ENCODE data around the gene CLMP. TPM values are rescaled to one million over a fixed set of nuclear protein-coding genes. Genes with fewer than 3 reads are reported as not detected.

The CLMP gene
- total and polyA plus RNA-seq, 2 donors (not counting 3 experiments of a cell fraction or from before 2014, with no cell fraction given): 0.03 to 0.18 TPM

- Histone ChIP-seq H2AFZ (ENCODE audit: low read depth, low read length) (no peak overlapping the region), H3K4me1 (ENCODE audit: control insufficient read depth, extremely low read depth, insufficient read depth, low read length) (no peaks in the 10 kb centered on the region), H3K4me3 (replicated peaks in 1 of 3; ENCODE audit: insufficient read depth in 1 of 3, low read depth in 1 of 3, low read length in 3 of 3) (no peak overlapping the region), H3K79me2 (ENCODE audit: control insufficient read depth, insufficient read depth, low read length) (no peaks in the 10 kb centered on the region), H3K9ac (replicated peaks; ENCODE audit: extremely low read depth, insufficient read depth, low read length) (no peak overlapping the region), H3K36me3 (ENCODE audit: control insufficient read depth in 2 of 2, extremely low read depth in 1 of 2, insufficient read depth in 2 of 2, low read length in 2 of 2) (no peaks in the 10 kb centered on the region), H3K9me3 (replicated peaks; ENCODE audit: control insufficient read depth, insufficient read depth, low read length) (no peaks in the 10 kb centered on the region), H3K27me3 (ENCODE audit: control insufficient read depth in 2 of 2, insufficient read depth in 2 of 2, low read length in 2 of 2) (peaks cover 0 to 4% of the 10 kb centered on the region in 2 experiments), H3K9me1 (replicated peaks; ENCODE audit: control insufficient read depth, extremely low read depth, insufficient read depth, low read length) (no peaks in the 10 kb centered on the region), H3K4me2 (ENCODE audit: insufficient read depth, low read length) (no peak overlapping the region), H4K20me1 (replicated peaks; ENCODE audit: control insufficient read depth, extremely low read depth, insufficient read depth, low read length) (no peaks in the 10 kb centered on the region), H3K27ac (ENCODE audit: insufficient read depth, low read depth, low read length) (no peak overlapping the region)
- ChIA-PET CTCF (interaction anchor here (0.8 to 4.0 kb wide), 7 partner anchors 8 to 183 kb away, joined by 3 to 34 read pairs (median 10); no protein-coding TSS in a partner anchor), POLR2A (no interaction called here)
- dilution Hi-C loops (cut with MboI; ENCODE audit: extremely low pct_ligation_motif_present, low sequenced_read_pairs) (no loop called here), intact Hi-C loops (cut with micrococcal nuclease) (no loop called here)
- FAIRE-seq (no peak), DNase-seq (ENCODE audit: low read depth, low spot score) (no peak)
- no TSS peak for BruUV-seq (replicated peaks)
- no peak for TF ChIP-seq MYC (IDR thresholded peaks at IDR 0.05; ENCODE audit: low read depth, low read length)
Measured at GRCh38 chr11:123046473-123047259, 148.4 kb downstream of the CLMP start.

DNA sequence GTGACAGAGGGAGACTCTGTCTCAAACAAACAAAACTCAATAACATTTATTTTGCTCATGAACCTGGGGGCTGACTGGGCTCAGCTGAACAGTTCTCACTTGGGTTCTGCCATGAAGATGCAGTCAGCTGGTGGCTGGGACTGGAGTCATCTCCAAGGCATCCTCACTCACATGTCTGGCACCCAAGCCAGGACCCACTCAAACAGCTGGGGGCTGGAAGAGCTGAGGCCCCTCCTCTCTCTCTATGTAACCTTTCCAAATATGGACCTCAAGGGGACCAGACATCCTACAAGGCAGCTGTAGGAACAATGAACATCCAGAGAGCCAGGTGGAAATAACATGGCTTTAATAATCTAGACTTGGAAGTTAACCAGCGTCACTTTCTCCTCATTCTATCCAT is 149.9 kb downstream of the CLMP start:
- no TSS peak for BruUV-seq (replicated peaks)

More for the DNA sequence above, 149.9 kb downstream of the CLMP start:
- H3K4me3 ChIP-seq (replicated peaks in 1 of 3; ENCODE audit: insufficient read depth in 1 of 3, low read depth in 1 of 3, low read length in 3 of 3): no peak overlapping the region
- H3K27me3 ChIP-seq (ENCODE audit: control insufficient read depth in 2 of 2, insufficient read depth in 2 of 2, low read length in 2 of 2): peaks cover 0 to 4% of the 10 kb centered on the region in 2 experiments
- no peaks in the 10 kb centered on the region for H3K4me1 ChIP-seq (ENCODE audit: control insufficient read depth, extremely low read depth, insufficient read depth, low read length)
- FAIRE-seq (no peak), DNase-seq (ENCODE audit: low read depth, low spot score) (no peak)
- no peak overlapping the region for H3K27ac ChIP-seq (ENCODE audit: insufficient read depth, low read depth, low read length)
- no peak overlapping the region for H3K4me2 ChIP-seq (ENCODE audit: insufficient read depth, low read length)
- dilution Hi-C loops (cut with MboI; ENCODE audit: extremely low pct_ligation_motif_present, low sequenced_read_pairs) (no loop called here), intact Hi-C loops (cut with micrococcal nuclease) (no loop called here)
- H2AFZ ChIP-seq (ENCODE audit: low read depth, low read length): no peak overlapping the region
- H4K20me1 ChIP-seq (replicated peaks; ENCODE audit: control insufficient read depth, extremely low read depth, insufficient read depth, low read length): no peaks in the 10 kb centered on the region
- H3K36me3 ChIP-seq (ENCODE audit: control insufficient read depth in 2 of 2, extremely low read depth in 1 of 2, insufficient read depth in 2 of 2, low read length in 2 of 2): no peaks in the 10 kb centered on the region
- no peak overlapping the region for H3K9ac ChIP-seq (replicated peaks; ENCODE audit: extremely low read depth, insufficient read depth, low read length)
- TF ChIP-seq MYC (IDR thresholded peaks at IDR 0.05; ENCODE audit: low read depth, low read length) (no peak), JUN (IDR thresholded peaks at IDR 0.05; ENCODE audit: borderline replicate concordance, insufficient read depth, insufficient read length, low read depth) (no peak), MAX (IDR thresholded peaks at IDR 0.05; ENCODE audit: insufficient read depth, insufficient read length) (no peak), POLR2A (IDR thresholded peaks at IDR 0.05; ENCODE audit: low read depth, low read length) (no peak), GATA2 (IDR thresholded peaks at IDR 0.05; ENCODE audit: insufficient read depth, insufficient read length, low read depth, low read length) (no peak), EZH2 (IDR thresholded peaks at IDR 0.05; ENCODE audit: borderline replicate concordance, low read depth, low read length, severe bottlenecking) (no peak)
- TF ChIP-seq, protein P1, sequence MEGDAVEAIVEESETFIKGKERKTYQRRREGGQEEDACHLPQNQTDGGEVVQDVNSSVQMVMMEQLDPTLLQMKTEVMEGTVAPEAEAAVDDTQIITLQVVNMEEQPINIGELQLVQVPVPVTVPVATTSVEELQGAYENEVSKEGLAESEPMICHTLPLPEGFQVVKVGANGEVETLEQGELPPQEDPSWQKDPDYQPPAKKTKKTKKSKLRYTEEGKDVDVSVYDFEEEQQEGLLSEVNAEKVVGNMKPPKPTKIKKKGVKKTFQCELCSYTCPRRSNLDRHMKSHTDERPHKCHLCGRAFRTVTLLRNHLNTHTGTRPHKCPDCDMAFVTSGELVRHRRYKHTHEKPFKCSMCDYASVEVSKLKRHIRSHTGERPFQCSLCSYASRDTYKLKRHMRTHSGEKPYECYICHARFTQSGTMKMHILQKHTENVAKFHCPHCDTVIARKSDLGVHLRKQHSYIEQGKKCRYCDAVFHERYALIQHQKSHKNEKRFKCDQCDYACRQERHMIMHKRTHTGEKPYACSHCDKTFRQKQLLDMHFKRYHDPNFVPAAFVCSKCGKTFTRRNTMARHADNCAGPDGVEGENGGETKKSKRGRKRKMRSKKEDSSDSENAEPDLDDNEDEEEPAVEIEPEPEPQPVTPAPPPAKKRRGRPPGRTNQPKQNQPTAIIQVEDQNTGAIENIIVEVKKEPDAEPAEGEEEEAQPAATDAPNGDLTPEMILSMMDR (IDR thresholded peaks at IDR 0.05; ENCODE audit: extremely low read depth in 1 of 2, insufficient read depth in 1 of 2, low read depth in 1 of 2, low read length in 2 of 2): no peak
- CTCF ChIA-PET: interaction anchor here (0.7 to 2.3 kb wide), 7 partner anchors 9 to 258 kb away, joined by 3 to 20 read pairs (median 4); no protein-coding TSS in a partner anchor
- POLR2A ChIA-PET: interaction anchor here (0.6 kb wide), 1 partner anchor 9 kb away, joined by 10 read pairs; no protein-coding TSS in a partner anchor
- H3K9me3 ChIP-seq (replicated peaks; ENCODE audit: control insufficient read depth, insufficient read depth, low read length): no peaks in the 10 kb centered on the region
- H3K79me2 ChIP-seq (ENCODE audit: control insufficient read depth, insufficient read depth, low read length): no peaks in the 10 kb centered on the region
- H3K9me1 ChIP-seq (replicated peaks; ENCODE audit: control insufficient read depth, extremely low read depth, insufficient read depth, low read length): no peaks in the 10 kb centered on the region
